Liver (tissue), 3 donors: ENCODE results near the gene NBAS.

Experiments
- JUND ChIP-seq, 2 donors: IDR thresholded peaks; 2 replicates each; pipeline ENCODE4 v1.6.1; 2016; ENCODE audit warnings: antibody characterized with exemption in 2 of 2
- MAX ChIP-seq: IDR thresholded peaks from 2 replicates; pipeline ENCODE4 v1.6.1; 2016; ENCODE audit warnings: antibody characterized with exemption
- SP1 ChIP-seq: IDR thresholded peaks from 2 replicates; pipeline ENCODE4 v1.6.1; 2018; ENCODE audit warnings: antibody characterized with exemption, mild to moderate bottlenecking
- TAF1 ChIP-seq: conservative IDR thresholded peaks from 2 replicates; pipeline ENCODE4 v1.6.1; 2016; ENCODE audit warnings: antibody characterized with exemption, mild to moderate bottlenecking
- YY1 ChIP-seq: IDR thresholded peaks from 2 replicates; pipeline ENCODE4 v1.6.1; 2016; ENCODE audit warnings: antibody characterized with exemption, mild to moderate bottlenecking
- TF ChIP-seq, protein P1 (sequence below): fragments of 150-350 bp; IDR thresholded peaks from 2 replicates; pipeline ENCODE4 v1.5.1; 2017; ENCODE audit warnings: improper control_type of control experiment, low read depth, low read length; ENCODE audit not compliant: missing input control
- TF ChIP-seq, protein P2 (sequence below): IDR thresholded peaks from 2 replicates; pipeline ENCODE4 v1.6.1; 2016; ENCODE audit warnings: antibody characterized with exemption, mild to moderate bottlenecking
- donor health status: healthy.
- donor health status: healthy.

DNA sequence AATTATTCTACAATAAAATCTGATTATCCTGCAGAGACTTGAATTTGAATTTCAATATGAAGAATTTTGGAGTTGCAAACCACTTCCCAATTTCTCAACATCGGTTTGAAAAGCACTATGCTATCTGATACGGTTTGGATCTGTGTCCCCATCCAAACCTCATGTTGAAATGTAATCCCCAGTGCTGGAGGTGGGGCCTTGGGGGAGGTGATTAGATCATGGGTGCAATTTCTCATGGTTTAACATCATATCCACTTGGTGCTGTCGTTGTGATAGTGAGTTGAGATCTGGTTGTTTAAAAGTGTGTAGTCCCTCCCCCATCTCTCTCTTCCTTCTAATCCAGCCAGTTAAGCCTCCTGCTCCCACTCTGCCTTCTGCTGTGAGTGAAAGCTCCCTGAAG lies 205.7 kb downstream of the NBAS start:
- TF ChIP-seq, protein P1, sequence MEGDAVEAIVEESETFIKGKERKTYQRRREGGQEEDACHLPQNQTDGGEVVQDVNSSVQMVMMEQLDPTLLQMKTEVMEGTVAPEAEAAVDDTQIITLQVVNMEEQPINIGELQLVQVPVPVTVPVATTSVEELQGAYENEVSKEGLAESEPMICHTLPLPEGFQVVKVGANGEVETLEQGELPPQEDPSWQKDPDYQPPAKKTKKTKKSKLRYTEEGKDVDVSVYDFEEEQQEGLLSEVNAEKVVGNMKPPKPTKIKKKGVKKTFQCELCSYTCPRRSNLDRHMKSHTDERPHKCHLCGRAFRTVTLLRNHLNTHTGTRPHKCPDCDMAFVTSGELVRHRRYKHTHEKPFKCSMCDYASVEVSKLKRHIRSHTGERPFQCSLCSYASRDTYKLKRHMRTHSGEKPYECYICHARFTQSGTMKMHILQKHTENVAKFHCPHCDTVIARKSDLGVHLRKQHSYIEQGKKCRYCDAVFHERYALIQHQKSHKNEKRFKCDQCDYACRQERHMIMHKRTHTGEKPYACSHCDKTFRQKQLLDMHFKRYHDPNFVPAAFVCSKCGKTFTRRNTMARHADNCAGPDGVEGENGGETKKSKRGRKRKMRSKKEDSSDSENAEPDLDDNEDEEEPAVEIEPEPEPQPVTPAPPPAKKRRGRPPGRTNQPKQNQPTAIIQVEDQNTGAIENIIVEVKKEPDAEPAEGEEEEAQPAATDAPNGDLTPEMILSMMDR, result no peak
- TF ChIP-seq TAF1 (no peak), YY1 (no peak), JUND (IDR thresholded peaks at IDR 0.05) (no peak), SP1 (no peak), MAX (no peak)
- TF ChIP-seq, protein P2, sequence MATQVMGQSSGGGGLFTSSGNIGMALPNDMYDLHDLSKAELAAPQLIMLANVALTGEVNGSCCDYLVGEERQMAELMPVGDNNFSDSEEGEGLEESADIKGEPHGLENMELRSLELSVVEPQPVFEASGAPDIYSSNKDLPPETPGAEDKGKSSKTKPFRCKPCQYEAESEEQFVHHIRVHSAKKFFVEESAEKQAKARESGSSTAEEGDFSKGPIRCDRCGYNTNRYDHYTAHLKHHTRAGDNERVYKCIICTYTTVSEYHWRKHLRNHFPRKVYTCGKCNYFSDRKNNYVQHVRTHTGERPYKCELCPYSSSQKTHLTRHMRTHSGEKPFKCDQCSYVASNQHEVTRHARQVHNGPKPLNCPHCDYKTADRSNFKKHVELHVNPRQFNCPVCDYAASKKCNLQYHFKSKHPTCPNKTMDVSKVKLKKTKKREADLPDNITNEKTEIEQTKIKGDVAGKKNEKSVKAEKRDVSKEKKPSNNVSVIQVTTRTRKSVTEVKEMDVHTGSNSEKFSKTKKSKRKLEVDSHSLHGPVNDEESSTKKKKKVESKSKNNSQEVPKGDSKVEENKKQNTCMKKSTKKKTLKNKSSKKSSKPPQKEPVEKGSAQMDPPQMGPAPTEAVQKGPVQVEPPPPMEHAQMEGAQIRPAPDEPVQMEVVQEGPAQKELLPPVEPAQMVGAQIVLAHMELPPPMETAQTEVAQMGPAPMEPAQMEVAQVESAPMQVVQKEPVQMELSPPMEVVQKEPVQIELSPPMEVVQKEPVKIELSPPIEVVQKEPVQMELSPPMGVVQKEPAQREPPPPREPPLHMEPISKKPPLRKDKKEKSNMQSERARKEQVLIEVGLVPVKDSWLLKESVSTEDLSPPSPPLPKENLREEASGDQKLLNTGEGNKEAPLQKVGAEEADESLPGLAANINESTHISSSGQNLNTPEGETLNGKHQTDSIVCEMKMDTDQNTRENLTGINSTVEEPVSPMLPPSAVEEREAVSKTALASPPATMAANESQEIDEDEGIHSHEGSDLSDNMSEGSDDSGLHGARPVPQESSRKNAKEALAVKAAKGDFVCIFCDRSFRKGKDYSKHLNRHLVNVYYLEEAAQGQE, result no peak
